Hepatocyte (in vitro differentiated cells): ENCODE data around the gene BIN2.

Experiments
- CTCF ChIP-seq: fragments of 200-600 bp; sonication (generic); IDR thresholded peaks from 2 replicates; pipeline ENCODE4 v1.5.1; 2016; ENCODE audit warnings: antibody characterized with exemption, mild to moderate bottlenecking; ENCODE audit not compliant: poor library complexity
- EZH2phosphoT487 ChIP-seq: fragments of 200-600 bp; sonication (generic); IDR thresholded peaks from one replicate; pipeline ENCODE4 v1.6.1; 2018; ENCODE audit warnings: antibody characterized with exemption, mild to moderate bottlenecking, low read depth, moderate library complexity; ENCODE audit not compliant: unreplicated experiment, severe bottlenecking

- TF ChIP-seq CTCF, result no peak
- no peak for TF ChIP-seq EZH2phosphoT487
Measured at GRCh38 chr12:51326698-51327439, 2.9 kb upstream of the BIN2 start.
